Measurements from ENCODE around the gene GPC6.
A peak's percentile ranks its signal among the peaks of the same experiment; 100 is the strongest.

Gene GPC6

DNA sequence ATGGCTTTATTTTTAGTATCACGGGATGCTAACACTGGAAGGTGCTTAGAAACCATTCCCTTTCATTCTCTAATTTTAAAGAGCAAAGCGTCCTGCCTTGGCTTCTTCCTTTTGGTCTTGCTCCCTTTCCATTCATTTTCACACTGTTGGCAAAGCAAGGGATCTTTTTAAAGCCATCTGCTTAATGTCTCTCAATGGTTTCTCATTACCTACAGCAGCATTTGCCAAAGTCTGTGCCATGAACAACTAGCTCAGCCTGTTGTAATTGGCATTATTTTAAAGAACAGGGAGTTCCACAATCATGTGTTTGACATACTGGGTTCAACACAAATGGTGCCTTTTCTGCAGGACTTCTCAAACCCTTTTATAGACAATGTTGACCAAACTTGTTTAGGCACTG is 444.3 kb downstream of the GPC6 start:
- no peak for DNase-seq (ENCODE audit: low spot score)
- FAIRE-seq = no peak

GRCh38 chr13:93672996-93673395 is 446.4 kb downstream of the GPC6 start:
- DNase-seq (ENCODE audit: low spot score) (peak; percentile 17), FAIRE-seq (peak; percentile 80)

DNA sequence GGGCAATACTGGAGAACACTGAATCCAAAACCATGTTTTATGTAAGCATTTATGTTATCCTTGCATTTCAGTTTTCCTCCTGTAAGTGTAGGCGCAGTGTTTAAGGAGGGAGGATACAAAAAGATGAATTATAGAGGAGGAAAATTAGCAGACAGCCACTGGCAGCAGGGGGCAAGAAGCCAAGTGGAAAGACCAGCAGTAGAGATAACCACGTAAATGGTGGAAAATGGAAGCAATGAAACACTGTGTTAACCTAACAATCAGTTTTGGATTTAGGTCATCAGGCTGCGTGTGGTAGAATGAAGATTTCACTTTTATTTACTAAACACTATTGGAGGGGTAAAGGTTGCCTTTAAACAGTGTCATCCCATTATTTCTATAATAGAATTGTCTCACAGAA is 447.3 kb downstream of the GPC6 start:
- FAIRE-seq = no peak
- no peak for DNase-seq (ENCODE audit: low spot score)

DNA sequence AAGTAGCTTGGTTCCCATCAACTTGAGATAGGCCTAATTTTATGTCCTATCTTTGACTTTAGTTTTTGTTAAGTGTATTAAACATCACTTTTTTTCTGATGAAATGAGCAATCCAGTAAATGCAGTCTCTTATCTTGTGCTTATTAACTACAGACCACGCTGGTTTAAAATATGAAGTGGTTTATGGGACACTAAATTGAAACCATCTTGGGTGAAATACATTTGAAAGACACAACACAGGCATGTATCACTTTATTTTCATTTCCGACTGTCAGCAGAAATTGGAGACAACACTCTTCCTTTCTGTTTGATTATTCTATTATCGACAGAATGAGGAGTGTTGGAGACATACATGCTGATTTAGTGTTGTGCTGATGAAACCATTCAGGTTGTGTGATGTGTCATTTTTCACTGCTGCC is 447.7 kb downstream of the GPC6 start:
- no peak for DNase-seq (ENCODE audit: low spot score)
- no peak for FAIRE-seq

DNA sequence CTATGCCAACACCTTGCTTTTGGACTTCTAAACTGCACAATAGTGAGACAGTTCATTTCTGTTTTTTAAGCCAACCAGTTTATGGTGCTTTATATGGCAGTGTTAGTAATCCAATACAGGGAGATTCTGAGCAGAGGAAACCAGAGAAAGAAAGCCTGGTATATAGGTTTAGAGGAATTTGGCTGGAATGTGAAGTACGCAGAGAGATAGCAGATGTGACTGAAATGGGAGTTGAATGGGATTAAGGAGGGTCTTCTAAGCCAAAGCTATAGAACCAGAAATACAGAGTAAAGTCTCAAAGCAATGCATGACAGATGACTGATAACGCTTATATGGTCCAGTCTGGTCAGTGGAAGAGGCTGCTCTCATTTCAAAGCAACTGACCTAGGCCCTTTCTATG is 453.7 kb downstream of the GPC6 start:
- FAIRE-seq (no peak), DNase-seq (ENCODE audit: low spot score) (no peak)

DNA sequence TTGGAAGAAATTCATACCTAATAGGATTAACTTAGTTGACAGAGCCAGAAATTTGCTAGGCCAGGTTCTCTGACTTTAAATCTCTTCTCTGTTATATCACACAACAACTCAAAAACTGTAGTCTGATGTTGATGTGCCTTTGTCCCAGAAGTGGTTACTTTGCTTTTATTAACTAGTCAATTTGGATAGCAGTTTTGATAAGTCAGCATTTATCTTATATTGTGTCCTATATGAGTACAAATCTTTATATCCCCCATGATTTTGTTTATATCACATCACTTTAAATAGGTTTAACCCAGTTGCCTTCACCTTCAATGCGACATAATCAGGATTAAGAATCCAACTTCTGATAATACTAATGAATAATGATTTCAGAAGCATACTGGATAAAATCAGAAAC is 459.3 kb downstream of the GPC6 start:
- no peak for FAIRE-seq
- DNase-seq (ENCODE audit: low spot score) = no peak

GRCh38 chr13:93686399-93686798 is 459.8 kb downstream of the GPC6 start:
- no peak for DNase-seq (ENCODE audit: low spot score)
- FAIRE-seq = no peak

DNA sequence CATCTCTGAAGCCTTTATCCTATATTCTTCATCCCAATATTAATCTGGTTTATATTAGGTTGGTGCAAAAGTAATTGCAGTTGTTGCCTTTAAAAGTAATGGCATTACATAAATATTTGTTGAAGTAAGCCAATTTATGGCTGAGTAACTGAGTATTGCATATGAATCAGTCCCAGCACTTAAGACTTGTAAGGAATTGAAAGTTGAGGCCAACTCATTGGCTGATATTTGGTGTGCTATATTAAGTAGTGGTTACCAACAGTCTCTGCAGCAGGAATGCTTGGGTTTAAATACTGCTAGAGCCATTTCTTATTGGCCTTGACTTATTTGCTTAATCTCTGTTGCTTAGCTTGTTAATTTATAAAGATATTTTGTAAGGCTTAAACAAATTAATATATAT is 460.7 kb downstream of the GPC6 start:
- FAIRE-seq (no peak), DNase-seq (ENCODE audit: low spot score) (no peak)

DNA sequence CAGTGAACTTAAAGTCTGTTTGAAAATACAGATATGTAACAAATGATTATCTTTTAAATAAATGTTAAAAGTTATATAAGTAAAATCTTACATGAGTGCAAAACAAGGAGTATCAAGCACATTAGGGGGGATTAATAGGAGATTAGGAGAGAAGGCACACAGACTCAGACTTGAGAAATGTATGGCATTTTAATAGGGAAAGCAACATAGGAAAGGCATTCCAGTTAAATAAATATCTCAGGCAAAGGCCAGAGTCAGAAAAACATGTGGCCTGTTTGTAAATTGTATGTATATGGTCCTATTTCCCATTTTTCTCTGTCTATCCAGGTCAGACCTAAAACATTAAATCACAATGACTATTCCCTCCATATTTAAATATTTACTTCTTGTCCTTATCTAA is 462.7 kb downstream of the GPC6 start:
- DNase-seq (ENCODE audit: low spot score) (no peak), FAIRE-seq (no peak)

- DNase-seq (ENCODE audit: low spot score) (no peak), FAIRE-seq (no peak)
Measured at GRCh38 chr13:93690139-93690538, 463.5 kb downstream of the GPC6 start.

DNA sequence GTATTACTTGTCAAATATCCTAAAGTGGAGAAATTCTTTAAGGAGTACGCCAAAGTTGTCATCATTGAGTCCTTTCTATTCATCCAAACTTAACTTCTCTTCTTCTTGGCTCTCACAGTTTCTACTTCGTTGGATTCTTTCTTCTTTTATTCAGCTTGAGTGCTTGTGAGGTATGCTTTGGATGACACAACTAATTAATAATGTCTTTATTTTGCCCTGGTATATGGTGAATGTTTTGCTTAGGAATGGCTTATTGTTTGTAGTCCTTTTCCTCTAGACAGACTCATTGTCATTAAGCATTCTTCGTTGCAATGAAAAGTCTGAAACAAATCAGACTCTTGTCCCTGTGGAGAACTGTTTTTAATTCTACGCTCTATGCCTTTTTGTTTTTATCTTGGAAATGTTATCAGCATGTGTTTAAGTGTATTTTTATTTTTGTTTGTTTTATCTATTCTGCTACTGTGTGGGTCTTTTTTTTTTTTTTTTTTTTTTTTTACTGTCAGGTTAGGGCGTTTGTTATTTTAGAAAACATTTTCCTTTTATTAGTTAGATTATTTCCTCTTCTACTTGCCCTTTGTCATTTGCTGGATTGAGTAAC is 471.5 kb downstream of the GPC6 start:
- FAIRE-seq (no peak), DNase-seq (ENCODE audit: low spot score) (no peak)

DNA sequence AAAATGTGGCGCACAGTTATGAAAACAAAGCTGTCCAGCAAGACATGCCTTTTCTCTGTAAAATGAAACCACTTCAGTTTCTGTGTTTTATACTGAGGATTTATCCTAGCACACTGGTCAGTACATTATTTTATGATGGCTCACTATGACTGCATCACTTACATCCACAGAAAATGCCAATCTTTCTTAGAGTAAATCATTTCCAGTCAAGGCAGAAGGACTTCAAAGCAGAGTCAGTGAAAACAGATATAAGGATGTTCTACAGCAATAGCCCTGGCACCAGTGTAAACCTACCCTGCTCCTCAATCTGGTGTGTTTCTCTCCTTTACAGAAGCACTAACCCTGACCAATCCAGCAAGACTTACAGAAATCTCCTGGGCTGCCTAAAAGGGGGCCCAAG is 473.5 kb downstream of the GPC6 start:
- DNase-seq (ENCODE audit: low spot score) (no peak), FAIRE-seq (no peak)

- FAIRE-seq (no peak), DNase-seq (ENCODE audit: low spot score) (no peak)
Measured at GRCh38 chr13:93708308-93709075, 481.9 kb downstream of the GPC6 start.

GRCh38 chr13:93709506-93710244 is 483.1 kb downstream of the GPC6 start:
- DNase-seq (ENCODE audit: low spot score) (no peak), FAIRE-seq (no peak)

DNA sequence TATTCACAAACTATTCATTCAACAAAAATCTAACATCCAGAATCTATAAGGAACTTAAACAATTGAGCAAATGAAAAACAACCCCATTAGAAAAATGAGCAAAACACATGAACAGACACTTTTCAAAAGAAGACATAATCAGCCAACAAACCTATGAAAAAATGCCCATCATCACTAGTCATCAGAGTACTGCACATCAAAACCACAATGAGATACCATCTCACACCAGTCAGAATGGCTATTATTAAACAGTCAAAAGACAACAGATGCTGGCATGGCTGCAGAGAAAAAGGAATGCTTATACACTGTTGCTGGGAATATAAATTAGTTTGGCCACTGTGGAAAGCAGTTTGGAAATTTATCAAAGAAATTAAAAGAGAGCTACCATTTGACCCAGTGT is 487.6 kb downstream of the GPC6 start:
- FAIRE-seq = no peak

GRCh38 chr13:93715866-93716265 is 489.3 kb downstream of the GPC6 start:
- FAIRE-seq = no peak
- no peak for DNase-seq (ENCODE audit: low spot score)

More for the DNA sequence above, 487.6 kb downstream of the GPC6 start:
- no peak for DNase-seq (ENCODE audit: low spot score)

DNA sequence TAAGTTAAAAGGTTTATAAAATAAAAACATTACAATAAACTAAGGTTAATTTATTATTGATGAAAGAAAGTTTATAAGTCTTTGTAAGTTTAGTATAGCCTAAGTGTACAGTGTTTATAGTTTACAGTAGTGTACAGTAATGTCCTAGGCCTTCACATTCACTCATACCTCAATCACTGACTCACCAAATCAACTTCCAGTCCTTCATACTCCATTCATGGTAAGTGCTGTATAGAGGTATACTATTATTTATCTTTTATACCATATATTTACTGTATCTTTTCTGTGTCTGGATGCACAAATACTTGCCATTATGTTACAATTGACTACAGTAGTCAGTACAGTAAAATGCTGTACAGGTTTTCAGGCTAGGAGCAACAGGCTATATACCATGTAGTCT is 490.0 kb downstream of the GPC6 start:
- DNase-seq (ENCODE audit: low spot score) = no peak
- no peak for FAIRE-seq

DNA sequence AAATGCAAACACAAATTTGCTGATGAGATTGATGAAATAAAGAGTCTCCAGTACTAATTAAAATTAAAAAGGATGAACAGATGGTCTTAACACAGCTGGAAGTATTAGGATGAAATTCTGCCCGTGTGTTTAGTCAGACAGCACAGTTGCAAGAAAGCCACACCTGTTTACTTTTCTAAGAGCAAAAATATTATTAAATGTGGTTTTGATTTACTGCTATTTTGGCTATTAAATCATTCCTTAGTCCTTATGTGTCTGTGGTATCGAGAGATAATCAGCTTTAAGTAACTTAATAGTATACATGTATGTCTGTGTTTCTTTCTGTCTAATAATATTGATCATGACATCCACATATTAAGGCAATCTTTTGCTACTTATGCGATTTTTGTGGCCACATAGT is 494.9 kb downstream of the GPC6 start:
- no peak for DNase-seq (ENCODE audit: low spot score)
- no peak for FAIRE-seq

GRCh38 chr13:93723316-93723715 is 496.7 kb downstream of the GPC6 start:
- DNase-seq (ENCODE audit: low spot score) (no peak), FAIRE-seq (no peak)

DNA sequence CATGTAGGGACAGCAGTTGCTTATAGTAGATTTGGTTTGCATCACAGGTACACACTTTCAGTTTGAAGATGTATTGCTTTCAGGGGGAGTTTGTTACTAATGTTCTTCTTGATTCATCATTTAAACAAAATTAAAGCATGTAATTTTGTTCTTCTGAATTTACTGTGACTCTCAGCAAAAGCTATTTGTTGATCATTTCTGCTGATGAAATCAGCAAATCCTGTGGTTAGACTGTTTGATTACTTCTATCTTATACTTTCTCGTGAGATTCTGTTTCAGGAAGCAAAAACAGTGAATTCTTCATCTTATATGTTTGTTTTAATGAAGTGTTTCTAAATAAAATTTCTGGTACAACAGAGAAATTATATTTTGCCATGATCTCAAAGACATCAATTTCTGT is 497.6 kb downstream of the GPC6 start:
- FAIRE-seq = no peak
- no peak for DNase-seq (ENCODE audit: low spot score)

DNA sequence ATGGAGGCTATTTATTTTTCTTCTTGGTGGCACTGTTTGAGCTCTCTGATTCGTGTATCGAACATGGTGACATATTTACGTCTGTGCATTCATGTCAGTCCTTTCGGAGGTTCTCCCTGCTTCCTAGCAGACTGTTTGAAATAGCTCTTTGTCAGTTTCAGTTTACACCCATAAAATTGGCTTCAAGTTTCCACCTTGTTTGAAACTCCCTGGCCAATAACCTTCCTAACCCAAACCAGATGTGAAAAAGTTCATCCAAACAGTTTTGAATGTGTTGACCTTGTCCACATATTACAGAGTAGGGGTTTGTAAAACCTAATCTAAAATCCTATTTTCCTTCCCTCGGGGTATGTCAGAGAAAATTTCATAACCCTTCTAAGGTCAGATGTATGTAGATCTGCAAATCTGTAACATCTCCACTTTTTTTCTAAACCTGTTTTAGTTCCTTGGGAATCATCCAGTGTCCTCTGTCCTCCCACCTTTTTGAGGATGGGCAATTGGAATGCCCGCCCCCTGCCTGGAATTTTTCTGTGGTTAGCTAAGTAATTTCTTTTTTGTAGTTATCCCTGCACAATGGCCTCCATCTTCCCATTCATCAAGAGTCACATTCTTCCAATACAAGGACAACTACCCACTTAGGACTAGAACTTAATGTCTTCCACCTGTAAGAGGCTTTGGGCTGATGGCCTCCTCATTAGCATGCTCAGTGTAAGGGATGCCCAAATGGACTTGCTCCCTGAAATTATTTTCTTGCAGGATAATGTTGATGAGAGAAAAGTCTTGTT is 499.8 kb downstream of the GPC6 start:
- no peak for FAIRE-seq
- no peak for DNase-seq (ENCODE audit: low spot score)

Data from RCC 7860 (cell line).